GM18507 (cell line): Measurements from ENCODE around the gene C1orf210.

ENCODE experiments used
- DNase-seq: peaks from one replicate; pipeline ENCODE4 v3.0.0; 2011; ENCODE audit warnings: low read depth; ENCODE audit not compliant: insufficient read length; ENCODE audit errors: extremely low spot score
- FAIRE-seq: peaks from 2 replicates; lab custom pipeline; 2011; peaks lifted over from hg19 to GRCh38; lab: Jason Lieb, UNC

C1orf210 gene

GRCh38 chr1:43277116-43277876 lies 8.1 kb downstream of the C1orf210 start:
- no peak for DNase-seq
- no peak for FAIRE-seq

- DNase-seq = no peak
Measured at GRCh38 chr1:43276673-43277072, 8.7 kb downstream of the C1orf210 start.

GRCh38 chr1:43275826-43276620 lies 9.4 kb downstream of the C1orf210 start:
- DNase-seq = no peak
- no peak for FAIRE-seq

More at GRCh38 chr1:43276673-43277072, 8.7 kb downstream of the C1orf210 start:
- FAIRE-seq = no peak

GRCh38 chr1:43274804-43275180 lies 10.6 kb downstream of the C1orf210 start:
- FAIRE-seq = no peak
- no peak for DNase-seq

GRCh38 chr1:43274125-43274803 lies 11.1 kb downstream of the C1orf210 start:
- DNase-seq (no peak), FAIRE-seq (peak; percentile 48)

GRCh38 chr1:43273708-43274107 lies 11.7 kb downstream of the C1orf210 start:
- FAIRE-seq = no peak
- DNase-seq = no peak

GRCh38 chr1:43272576-43273571 lies 12.5 kb downstream of the C1orf210 start:
- no peak for FAIRE-seq
- DNase-seq = no peak

- DNase-seq = no peak
- FAIRE-seq = no peak
Measured at GRCh38 chr1:43272161-43272560, 13.2 kb downstream of the C1orf210 start.

- DNase-seq (no peak), FAIRE-seq (no peak)
Measured at GRCh38 chr1:43271186-43272118, 13.9 kb downstream of the C1orf210 start.

- no peak for FAIRE-seq
- DNase-seq = no peak
Measured at GRCh38 chr1:43270421-43271095, 14.8 kb downstream of the C1orf210 start.

- DNase-seq (no peak), FAIRE-seq (no peak)
Measured at GRCh38 chr1:43269627-43270375, 15.6 kb downstream of the C1orf210 start, which contains the start of gene TMEM125. Gene TMEM125 (plus strand): TSS chr1:43269983. CDS start chr1:43272723, 2,740 bp downstream.

GRCh38 chr1:43267818-43268425 lies 17.5 kb downstream of the C1orf210 start:
- DNase-seq = no peak
- FAIRE-seq = no peak

- DNase-seq (no peak), FAIRE-seq (no peak)
Measured at GRCh38 chr1:43267291-43267805, 18.0 kb downstream of the C1orf210 start.

- DNase-seq (no peak), FAIRE-seq (no peak)
Measured at GRCh38 chr1:43266881-43267280, 18.5 kb downstream of the C1orf210 start.

GRCh38 chr1:43265431-43265830 lies 19.9 kb downstream of the C1orf210 start:
- FAIRE-seq (no peak), DNase-seq (no peak)

- no peak for DNase-seq
- no peak for FAIRE-seq
Measured at GRCh38 chr1:43258370-43258769, 27.0 kb downstream of the C1orf210 start.
